Measurements from ENCODE around the gene GID4. TPM values are rescaled to one million over a fixed set of nuclear protein-coding genes. Genes with fewer than 3 reads are reported as not detected.
A peak's percentile ranks its signal among the peaks of the same experiment; 100 is the strongest.

GID4 gene
- total RNA-seq, 3 donors from 2014 or later, result 5.8 to 24.4 (median 5.8) TPM

- no peak for DNase-seq
- no peak for ATAC-seq
- Histone ChIP-seq H3K9me3 (no peaks in the 10 kb centered on the region), H3K4me1 (ENCODE audit: low read depth) (no peaks in the 10 kb centered on the region), H3K36me3 (ENCODE audit: low read depth) (no peaks in the 10 kb centered on the region), H3K4me3 (no peak overlapping the region)
- intact Hi-C loops (cut with DNase I, micrococcal nuclease), result no loop called here
- no peak for TF ChIP-seq CTCF (IDR thresholded peaks at IDR 0.05)
These were observed 62.6 kb downstream of the GID4 start for GRCh38 chr17:18101828-18102227.

DNA sequence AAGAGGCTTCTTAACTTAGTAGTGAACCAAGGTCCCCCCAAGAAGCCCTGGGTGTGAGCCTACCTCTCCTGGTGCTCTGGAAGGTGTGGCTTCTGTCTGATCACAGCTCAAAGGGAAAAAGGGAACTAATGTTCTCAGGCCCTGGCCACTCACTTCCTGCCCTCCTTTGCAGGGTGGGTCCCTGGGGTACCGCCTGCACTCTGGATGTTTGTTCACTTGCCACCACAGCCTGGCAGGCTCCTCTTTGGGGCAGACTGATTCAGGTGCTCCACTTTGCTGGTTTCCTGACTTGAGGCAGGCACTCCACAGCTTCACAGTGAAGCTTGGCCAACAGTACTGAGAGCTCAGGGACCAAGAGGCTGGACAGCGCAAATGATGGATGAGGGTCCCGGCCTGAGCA, 63.4 kb downstream of the GID4 start:
- no peaks in the 10 kb centered on the region for H3K36me3 ChIP-seq (ENCODE audit: low read depth)
- no peaks in the 10 kb centered on the region for H3K9me3 ChIP-seq
- ATAC-seq (peak; percentile 13), DNase-seq (no peak)
- H3K4me3 ChIP-seq, result no peak overlapping the region
- intact Hi-C loops (cut with DNase I, micrococcal nuclease), result no loop called here
- H3K4me1 ChIP-seq (ENCODE audit: low read depth), result no peaks in the 10 kb centered on the region
- TF ChIP-seq CTCF (IDR thresholded peaks at IDR 0.05), result no peak

GRCh38 chr17:18105027-18105426, 65.8 kb downstream of the GID4 start:
- TF ChIP-seq CTCF (IDR thresholded peaks at IDR 0.05), result no peak
- H3K4me1 ChIP-seq (ENCODE audit: low read depth), result no peaks in the 10 kb centered on the region
- no peaks in the 10 kb centered on the region for H3K36me3 ChIP-seq (ENCODE audit: low read depth)
- intact Hi-C loops (cut with DNase I, micrococcal nuclease), result no loop called here
- ATAC-seq (no peak), DNase-seq (no peak)
- no peak overlapping the region for H3K4me3 ChIP-seq
- H3K9me3 ChIP-seq, result no peaks in the 10 kb centered on the region

- ATAC-seq, result no peak
- no peaks in the 10 kb centered on the region for H3K4me1 ChIP-seq (ENCODE audit: low read depth)
- no peaks in the 10 kb centered on the region for H3K9me3 ChIP-seq
- TF ChIP-seq CTCF (IDR thresholded peaks at IDR 0.05), result no peak
- H3K4me3 ChIP-seq, result no peak overlapping the region
- intact Hi-C loops (cut with DNase I, micrococcal nuclease), result no loop called here
- no peak for DNase-seq
- no peaks in the 10 kb centered on the region for H3K36me3 ChIP-seq (ENCODE audit: low read depth)
These were observed 66.4 kb downstream of the GID4 start for GRCh38 chr17:18105595-18105994.

DNA sequence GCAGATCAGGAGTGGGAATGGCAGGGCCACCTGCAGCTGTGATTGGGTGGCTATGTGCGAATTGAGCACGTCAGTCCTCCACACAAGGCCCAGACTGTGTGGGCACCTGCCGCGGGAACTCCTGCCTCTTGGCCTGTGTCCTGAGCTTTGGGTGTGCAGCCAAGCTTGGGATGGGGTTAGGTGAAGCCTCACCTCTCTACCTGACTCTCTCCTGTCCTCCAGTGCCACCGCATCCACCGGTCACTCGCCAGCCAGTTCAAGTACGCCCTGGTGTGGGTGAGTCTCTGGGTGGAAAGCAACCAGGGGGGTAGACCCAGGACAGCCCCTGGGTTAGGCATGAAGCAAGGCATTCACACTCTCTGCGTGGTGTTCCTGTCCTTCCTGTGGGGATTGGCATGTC, 67.0 kb downstream of the GID4 start:
- intact Hi-C loops (cut with DNase I, micrococcal nuclease), result no loop called here
- Histone ChIP-seq H3K9me3 (no peaks in the 10 kb centered on the region), H3K36me3 (ENCODE audit: low read depth) (no peaks in the 10 kb centered on the region), H3K4me3 (no peak overlapping the region), H3K4me1 (ENCODE audit: low read depth) (no peaks in the 10 kb centered on the region)
- no peak for TF ChIP-seq CTCF (IDR thresholded peaks at IDR 0.05)
- ATAC-seq (no peak), DNase-seq (no peak)

DNA sequence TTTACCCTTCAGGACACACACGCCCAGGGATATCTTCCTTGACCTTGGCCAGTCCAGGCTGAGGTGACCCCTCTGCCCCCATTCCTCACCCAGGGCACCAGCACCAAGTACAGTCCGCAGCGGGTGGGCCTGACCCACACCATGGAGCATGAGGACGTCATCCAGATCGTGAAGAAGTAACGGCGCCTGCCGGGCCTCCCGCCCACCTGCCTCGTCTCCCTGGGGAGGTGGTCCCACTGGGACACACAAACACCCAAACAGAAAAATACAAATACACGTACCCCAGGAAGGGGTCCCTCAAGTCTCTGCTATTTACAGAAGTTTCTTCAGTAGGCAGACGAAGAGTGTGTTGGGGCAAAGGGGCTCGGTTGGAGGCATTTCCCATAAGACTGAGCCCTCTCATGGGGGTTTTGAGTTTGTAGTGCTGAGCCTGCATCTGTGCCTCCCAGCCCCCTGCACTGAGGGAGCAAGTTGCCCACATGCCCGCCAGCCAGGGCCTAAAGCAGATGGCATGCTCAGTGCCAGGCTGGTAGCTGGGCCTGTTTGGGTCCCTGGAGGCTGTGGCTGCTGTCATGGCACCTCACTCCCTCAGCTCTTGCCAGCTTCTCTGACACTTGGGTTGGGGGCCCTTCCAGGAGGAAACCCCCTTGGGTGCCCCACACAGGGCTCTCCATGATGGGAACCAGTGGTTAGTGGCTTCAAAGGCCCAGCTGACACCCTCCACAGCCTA, 68.0 kb downstream of the GID4 start:
- Histone ChIP-seq H3K9me3 (no peaks in the 10 kb centered on the region), H3K36me3 (ENCODE audit: low read depth) (no peaks in the 10 kb centered on the region), H3K4me3 (no peak overlapping the region), H3K4me1 (ENCODE audit: low read depth) (no peaks in the 10 kb centered on the region)
- DNase-seq (no peak), ATAC-seq (no peak)
- intact Hi-C loops (cut with DNase I, micrococcal nuclease), result no loop called here
- TF ChIP-seq CTCF (IDR thresholded peaks at IDR 0.05), result no peak

Measured in mucosa of descending colon (tissue), 3 donors.